DOHH2 (cell line): ENCODE results near the gene S100B.

Experiments
- EZH2phosphoT487 ChIP-seq: fragments of 200-600 bp; sonication (generic); IDR thresholded peaks from 2 replicates; pipeline ENCODE4 v1.6.1; 2017; ENCODE audit warnings: borderline replicate concordance, mild to moderate bottlenecking, antibody characterized with exemption, low read length, moderate library complexity, mixed read lengths
- TF ChIP-seq, protein P1 (sequence below): fragments of 200-600 bp; sonication (generic); IDR thresholded peaks from one replicate; pipeline ENCODE4 v1.5.1; 2014; ENCODE audit warnings: antibody characterized with exemption, mild to moderate bottlenecking, low read depth, low read length; ENCODE audit not compliant: poor library complexity, severe bottlenecking

DNA sequence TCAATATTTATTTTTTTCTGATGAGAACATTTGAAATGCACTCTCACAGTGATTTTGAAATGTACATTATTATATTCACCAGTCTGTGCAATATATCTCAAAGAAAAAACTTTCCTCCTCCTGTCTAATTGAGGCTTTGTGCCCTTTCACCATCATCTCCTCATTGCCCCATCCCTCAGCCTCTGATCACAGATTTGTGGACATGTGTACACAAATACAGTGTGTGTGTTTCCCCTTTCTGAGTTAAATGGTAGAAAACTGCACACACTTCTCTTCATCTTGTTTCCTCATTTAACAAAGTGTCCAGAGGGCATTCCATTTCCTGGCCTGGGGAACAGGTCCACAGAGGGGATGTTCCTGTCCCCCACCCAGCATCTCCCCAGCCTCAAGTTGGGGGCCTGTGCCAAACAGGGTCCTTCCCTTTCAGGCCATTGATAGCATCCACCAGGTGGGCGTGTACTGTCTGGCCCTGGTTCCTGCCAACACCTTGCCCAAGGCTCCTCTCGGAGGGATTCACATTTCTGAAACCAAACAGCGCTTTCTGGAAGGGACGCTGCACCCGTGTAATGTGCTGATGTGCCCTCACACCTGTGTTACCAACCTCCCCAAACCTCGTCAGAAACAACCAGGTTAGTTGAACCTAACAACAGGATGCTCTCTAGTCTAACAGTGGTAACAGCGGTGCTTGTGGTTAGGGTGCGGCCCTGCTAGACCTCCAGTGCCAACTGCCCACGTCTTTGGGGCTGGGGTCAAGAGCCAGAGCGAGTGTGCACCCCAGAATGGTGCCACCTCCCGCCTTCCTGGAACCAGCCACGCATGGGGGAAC lies 54.6 kb downstream of the S100B start:
- TF ChIP-seq, protein P1, sequence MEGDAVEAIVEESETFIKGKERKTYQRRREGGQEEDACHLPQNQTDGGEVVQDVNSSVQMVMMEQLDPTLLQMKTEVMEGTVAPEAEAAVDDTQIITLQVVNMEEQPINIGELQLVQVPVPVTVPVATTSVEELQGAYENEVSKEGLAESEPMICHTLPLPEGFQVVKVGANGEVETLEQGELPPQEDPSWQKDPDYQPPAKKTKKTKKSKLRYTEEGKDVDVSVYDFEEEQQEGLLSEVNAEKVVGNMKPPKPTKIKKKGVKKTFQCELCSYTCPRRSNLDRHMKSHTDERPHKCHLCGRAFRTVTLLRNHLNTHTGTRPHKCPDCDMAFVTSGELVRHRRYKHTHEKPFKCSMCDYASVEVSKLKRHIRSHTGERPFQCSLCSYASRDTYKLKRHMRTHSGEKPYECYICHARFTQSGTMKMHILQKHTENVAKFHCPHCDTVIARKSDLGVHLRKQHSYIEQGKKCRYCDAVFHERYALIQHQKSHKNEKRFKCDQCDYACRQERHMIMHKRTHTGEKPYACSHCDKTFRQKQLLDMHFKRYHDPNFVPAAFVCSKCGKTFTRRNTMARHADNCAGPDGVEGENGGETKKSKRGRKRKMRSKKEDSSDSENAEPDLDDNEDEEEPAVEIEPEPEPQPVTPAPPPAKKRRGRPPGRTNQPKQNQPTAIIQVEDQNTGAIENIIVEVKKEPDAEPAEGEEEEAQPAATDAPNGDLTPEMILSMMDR: no peak
- TF ChIP-seq EZH2phosphoT487: no peak
